Nucleus accumbens (tissue), 56 donors: Measurements from ENCODE around the gene ULK4.

ENCODE experiments used
- DNase-seq, 56 donors: peaks; one replicate each; lab custom pipeline; 2025; lab: John Stamatoyannopoulos, UW

The ULK4 gene

DNA sequence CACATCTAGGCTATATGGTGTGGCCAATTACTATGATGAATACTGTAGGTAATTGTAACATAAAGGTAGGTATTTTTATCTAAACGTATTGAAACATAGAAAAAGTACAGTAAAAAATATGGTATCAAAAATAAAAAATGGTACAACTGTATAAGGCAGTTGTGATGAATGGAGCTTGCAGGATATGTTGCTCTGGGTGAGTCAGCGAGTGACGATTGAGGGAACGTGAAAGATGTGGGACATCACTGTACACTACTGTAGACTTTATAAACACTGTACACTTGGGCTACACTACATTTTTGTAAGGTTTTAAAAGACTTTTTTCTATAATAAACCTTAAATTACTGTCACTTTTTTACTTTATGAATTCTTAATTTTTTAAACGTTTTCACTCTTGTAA, 752.3 kb downstream of the ULK4 start:
- DNase-seq, result no peak

- no peak for DNase-seq
Observed at GRCh38 chr3:41208507-41209220, 753.2 kb downstream of the ULK4 start.

DNA sequence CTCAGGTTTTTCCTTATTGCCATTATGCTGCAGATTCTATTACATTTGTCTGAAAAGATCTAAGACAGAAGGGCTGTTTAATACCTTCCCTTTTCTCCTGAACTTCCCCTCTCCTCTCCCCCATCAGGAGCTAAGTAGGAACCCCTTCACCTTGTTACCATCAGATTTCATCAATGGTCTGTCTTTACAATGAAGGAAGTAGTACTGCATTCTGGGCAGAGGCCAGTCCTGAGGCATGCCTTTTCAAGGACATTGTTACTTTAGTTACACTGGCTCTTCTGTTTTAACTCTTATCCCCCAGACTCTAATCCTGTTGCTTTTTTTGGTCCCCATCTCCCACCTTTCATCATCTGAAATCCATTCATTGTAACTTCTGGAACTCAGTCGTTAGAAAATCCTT, 754.5 kb downstream of the ULK4 start:
- no peak for DNase-seq

DNA sequence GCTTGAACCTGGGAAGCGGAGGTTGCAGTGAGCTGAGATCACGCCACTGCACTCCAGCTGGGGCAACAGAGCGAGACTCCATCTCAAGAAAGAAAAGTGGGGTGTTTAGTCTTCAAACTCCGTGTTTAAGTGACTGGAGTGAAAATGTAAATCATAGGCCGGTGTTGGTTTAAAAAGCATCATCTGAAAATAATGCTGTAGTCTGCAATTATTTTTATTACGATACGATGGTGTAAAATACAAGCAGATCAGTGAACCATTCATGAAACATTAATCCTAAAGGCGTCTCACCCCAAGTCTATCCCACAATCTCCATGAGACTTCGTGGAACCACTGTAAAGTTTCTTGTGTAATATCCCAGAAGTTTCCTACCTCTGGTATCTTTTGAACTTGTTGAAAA, 756.3 kb downstream of the ULK4 start:
- no peak for DNase-seq

DNA sequence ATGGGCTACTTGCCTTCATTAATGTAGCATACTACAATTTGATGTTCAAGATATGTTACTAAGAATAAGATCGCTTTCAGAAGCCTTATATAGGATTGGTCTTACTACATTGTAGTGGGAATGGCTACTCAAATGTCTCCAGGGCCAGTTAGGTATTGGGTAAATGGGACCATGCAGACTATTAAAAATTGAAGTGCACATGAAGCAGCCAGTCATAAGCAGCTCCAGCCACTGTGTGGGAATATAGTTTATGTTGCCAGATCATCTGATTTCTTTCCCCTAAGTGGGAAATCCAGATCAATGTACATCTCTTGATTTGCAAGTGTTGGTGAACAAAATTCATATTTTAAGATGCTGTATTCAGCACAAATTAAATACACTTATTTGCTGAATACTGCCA, 757.5 kb downstream of the ULK4 start:
- DNase-seq, result no peak

- DNase-seq, result peak in 1 of 56 donors; percentile 1
Observed at GRCh38 chr3:41202834-41203345, 759.0 kb downstream of the ULK4 start.

GRCh38 chr3:41202075-41202833, 759.6 kb downstream of the ULK4 start:
- no peak for DNase-seq

GRCh38 chr3:41200669-41201021, 761.3 kb downstream of the ULK4 start:
- peak in 9 of 56 donors; percentile 3 to 44 (median 7) for DNase-seq

DNA sequence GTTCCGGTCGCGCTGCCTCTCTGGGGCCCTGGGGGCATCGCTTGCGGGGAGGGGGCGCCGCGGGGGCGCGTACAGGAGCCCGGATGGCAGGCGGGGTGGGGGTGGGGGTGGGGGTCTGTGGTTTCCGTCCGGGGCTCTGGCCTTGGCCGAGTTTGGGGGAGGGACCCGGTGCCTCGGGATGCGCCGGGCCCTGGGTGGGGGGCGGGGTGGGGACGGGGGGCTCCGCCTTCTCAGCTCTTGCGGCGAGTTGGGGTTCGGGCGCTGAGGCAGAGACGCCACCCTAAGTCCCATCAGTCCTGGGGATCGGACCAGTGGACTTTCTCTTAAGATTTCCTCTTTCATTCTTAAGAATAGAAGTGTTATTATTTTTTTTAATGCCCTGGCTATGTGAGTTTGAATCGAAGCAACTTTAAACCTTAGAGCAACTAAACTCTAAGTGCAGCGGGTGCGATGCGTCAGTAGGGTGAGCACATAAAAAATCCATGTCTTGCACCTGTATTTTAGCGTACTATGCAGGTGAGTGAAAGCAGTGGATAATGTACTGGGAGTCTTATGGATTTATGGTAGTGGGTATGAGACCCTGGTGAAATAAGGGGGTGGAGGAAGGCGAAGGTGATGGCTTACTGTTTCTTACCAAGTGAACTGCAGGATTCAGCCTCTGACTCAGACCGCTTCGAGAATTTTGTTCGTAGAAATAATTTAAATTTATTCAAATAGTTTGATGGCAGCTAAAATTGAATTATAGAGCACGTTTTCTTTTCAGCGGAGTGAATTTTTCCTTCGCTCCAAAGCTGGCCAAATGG, 761.8 kb downstream of the ULK4 start:
- DNase-seq, result peak in 35 of 56 donors; percentile 2 to 65 (median 39)

DNA sequence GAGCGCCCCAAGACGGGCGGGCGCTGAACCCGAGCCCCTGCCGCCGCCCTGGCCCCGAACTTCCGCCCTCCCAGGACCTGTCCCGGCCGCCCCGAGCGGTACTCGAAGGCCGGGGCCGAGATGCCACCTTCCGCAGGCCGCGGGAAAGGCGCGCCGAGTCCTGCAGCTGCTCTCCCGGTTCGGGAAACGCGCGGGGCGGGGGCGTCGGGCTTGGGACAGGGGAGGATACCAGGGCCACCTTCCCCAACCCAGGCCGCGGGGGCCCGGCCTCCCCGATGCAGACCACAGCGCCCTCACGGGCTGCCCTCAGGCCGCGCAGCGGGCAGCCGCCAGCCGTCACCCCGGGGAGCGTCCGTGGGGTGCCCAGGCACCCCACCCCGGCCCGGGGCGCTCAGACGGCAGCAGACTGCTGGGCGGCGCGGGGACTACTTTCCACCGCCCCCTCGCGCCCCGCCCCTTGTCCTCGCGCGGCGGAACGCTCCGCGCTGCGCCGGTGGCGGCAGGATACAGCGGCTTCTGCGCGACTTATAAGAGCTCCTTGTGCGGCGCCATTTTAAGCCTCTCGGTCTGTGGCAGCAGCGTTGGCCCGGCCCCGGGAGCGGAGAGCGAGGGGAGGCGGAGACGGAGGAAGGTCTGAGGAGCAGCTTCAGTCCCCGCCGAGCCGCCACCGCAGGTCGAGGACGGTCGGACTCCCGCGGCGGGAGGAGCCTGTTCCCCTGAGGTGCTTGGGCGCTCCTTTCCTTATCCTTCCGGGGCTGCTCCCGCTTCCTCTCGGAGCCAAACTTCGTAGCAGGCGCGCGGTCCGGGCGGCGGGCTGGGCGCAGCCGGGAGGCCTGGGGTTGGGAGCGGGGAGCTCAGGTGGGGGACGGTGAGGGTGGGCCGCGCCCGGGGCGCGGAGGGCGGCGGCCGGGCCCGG, 762.7 kb downstream of the ULK4 start, which contains the start of gene CTNNB1:
Gene CTNNB1 (plus strand): TSS at position 556 of the 916 bp plus-strand sequence. CDS start 24,564 bp downstream, outside the sequence.
- peak; percentile 28 to 93 (median 85) for DNase-seq

GRCh38 chr3:41198526-41198925, 763.4 kb downstream of the ULK4 start:
- DNase-seq, result peak in 21 of 56 donors; percentile 19 to 74 (median 38)

DNA sequence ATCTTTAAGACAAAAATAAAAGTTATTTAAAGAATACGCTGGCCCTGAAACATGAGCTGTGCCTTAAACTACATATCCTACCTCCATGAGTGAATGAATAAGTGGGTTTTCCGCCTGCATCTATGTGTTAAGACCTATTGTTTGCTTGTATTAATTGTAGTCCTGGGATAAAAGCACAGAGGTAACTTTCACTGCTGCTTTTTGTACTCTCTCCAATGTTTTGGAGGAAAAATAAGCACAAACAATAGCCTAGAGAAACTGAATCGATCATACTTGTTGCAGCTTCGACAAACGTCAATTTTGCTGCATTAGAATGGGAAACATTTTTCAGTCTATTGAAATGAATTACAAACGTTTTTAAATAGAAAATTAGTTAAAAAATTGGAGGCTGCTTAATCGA, 763.9 kb downstream of the ULK4 start:
- no peak for DNase-seq
